ENCODE measurements around the gene VIM.
"Not testable (repeated sequence)": the region's sequence is repeated elsewhere in the genome, so short reads cannot be mapped to it uniquely, and the experiment has no call there.

VIM gene

GRCh38 chr10:17233286-17233991 lies 5.4 kb downstream of the VIM start:
- DNase-seq, result no peak

- no peak for DNase-seq
Observed at GRCh38 chr10:17234431-17234945, 6.4 kb downstream of the VIM start.

- no peak for DNase-seq
Observed at GRCh38 chr10:17235136-17235535, 7.1 kb downstream of the VIM start.

- DNase-seq, result no peak
Observed at GRCh38 chr10:17236468-17237148, 8.6 kb downstream of the VIM start.

GRCh38 chr10:17237149-17237527 lies 9.1 kb downstream of the VIM start:
- no peak for DNase-seq

GRCh38 chr10:17237915-17238444 lies 9.9 kb downstream of the VIM start:
- DNase-seq, result no peak

- DNase-seq, result peak; percentile 66
Observed at GRCh38 chr10:17238445-17239291, 10.6 kb downstream of the VIM start.

- no peak for DNase-seq
Observed at GRCh38 chr10:17239345-17240085, 11.5 kb downstream of the VIM start.

- no peak for DNase-seq
Observed at GRCh38 chr10:17240096-17240495, 12.1 kb downstream of the VIM start.

GRCh38 chr10:17240616-17241015 lies 12.6 kb downstream of the VIM start:
- no peak for DNase-seq

GRCh38 chr10:17241611-17242333 lies 13.7 kb downstream of the VIM start:
- DNase-seq, result no peak

GRCh38 chr10:17244700-17245365 lies 16.8 kb downstream of the VIM start:
- DNase-seq, result no peak

GRCh38 chr10:17247210-17247609 lies 19.2 kb downstream of the VIM start:
- DNase-seq, result no peak

GRCh38 chr10:17248964-17249363 lies 20.9 kb downstream of the VIM start:
- no peak for DNase-seq

- no peak for DNase-seq
Observed at GRCh38 chr10:17249820-17250219, 21.8 kb downstream of the VIM start.

- DNase-seq, result no peak
Observed at GRCh38 chr10:17250736-17251135, 22.7 kb downstream of the VIM start.

- not testable (repeated sequence) for DNase-seq
Observed at GRCh38 chr10:17254543-17255050, 26.6 kb downstream of the VIM start.

- no peak for DNase-seq
Observed at GRCh38 chr10:17255512-17255911, 27.5 kb downstream of the VIM start.

GRCh38 chr10:17256051-17256450 lies 28.0 kb downstream of the VIM start:
- no peak for DNase-seq

GRCh38 chr10:17256627-17257026 lies 28.6 kb downstream of the VIM start:
- no peak for DNase-seq
